CD4-positive, alpha-beta T cell (primary cell): ENCODE data around the gene METAP1D. TPM values are rescaled to one million over a fixed set of nuclear protein-coding genes. Genes with fewer than 3 reads are reported as not detected.

ENCODE experiments used
- ATAC-seq: fragments of 200-7000 bp; cut with Tn5 transposase; one replicate; pipeline ENCODE4 v1.10.0; 2022; ENCODE audit warnings: mild to moderate bottlenecking; ENCODE audit not compliant: poor library complexity
- CTCF ChIA-PET: fragments of 350-600 bp; sonication (Branson Sonifier 250); formaldehyde crosslinking; loops from one replicate; lab custom pipeline; 2021; ENCODE audit warnings: antibody characterized with exemption, inconsistent platforms; lab: Charles Lee
- POLR2A ChIA-PET: fragments of 350-600 bp; sonication (Branson Sonifier 250); formaldehyde crosslinking; loops from one replicate; lab custom pipeline; 2021; ENCODE audit warnings: antibody characterized with exemption, inconsistent platforms; lab: Charles Lee
- DNase-seq, 14 experiments: peaks; one replicate each; pipeline ENCODE4 v3.0.0-alpha.2; 2013 to 2020; ENCODE audit warnings: mixed read lengths in 2 of 14
- H3K27ac ChIP-seq, 2 donors: one replicate each; pipeline versions ENCODE4 v1.5.1 to v1.7.0; 2013; ENCODE audit warnings: low read length in 2 of 2, low read depth in 1 of 2, mild to moderate bottlenecking in 1 of 2
- H3K27me3 ChIP-seq, 2 experiments: 1 replicate in 1 of 2; 2 replicates in 1 of 2; pipeline versions ENCODE4 v1.6.1 to v1.7.0; 2013; ENCODE audit warnings: low read length in 2 of 2, control low read depth in 1 of 2, mild to moderate bottlenecking in 1 of 2, moderate library complexity in 1 of 2; ENCODE audit not compliant: insufficient read depth in 2 of 2, control insufficient read depth in 1 of 2
- H3K36me3 ChIP-seq: one replicate; pipeline ENCODE4 v1.6.1; 2013; ENCODE audit warnings: low read length, control low read depth; ENCODE audit not compliant: insufficient read depth
- H3K4me1 ChIP-seq: one replicate; pipeline ENCODE4 v1.6.1; 2013; ENCODE audit warnings: low read length, control low read depth; ENCODE audit not compliant: insufficient read depth
- H3K4me3 ChIP-seq: one replicate; pipeline ENCODE4 v1.5.1; 2013; ENCODE audit warnings: mild to moderate bottlenecking, low read length, moderate library complexity
- H3K9me3 ChIP-seq, 2 experiments: 1 replicate in 1 of 2; 2 replicates in 1 of 2; pipeline versions ENCODE4 v1.6.1 to v1.7.0; 2013; ENCODE audit warnings: low read length in 2 of 2, mild to moderate bottlenecking in 2 of 2, control low read depth in 1 of 2, moderate library complexity in 1 of 2; ENCODE audit not compliant: control insufficient read depth in 1 of 2, insufficient read depth in 1 of 2
- H3K27ac Mint-ChIP-seq: one replicate; pipeline ENCODE4 v1.8.0; 2020; ENCODE audit warnings: mixed read lengths
- H3K27me3 Mint-ChIP-seq: one replicate; pipeline ENCODE4 v1.8.0; 2021; ENCODE audit warnings: mixed read lengths
- H3K36me3 Mint-ChIP-seq: one replicate; pipeline ENCODE4 v1.8.0; 2021; ENCODE audit warnings: low read depth, mixed read lengths
- H3K4me1 Mint-ChIP-seq: one replicate; pipeline ENCODE4 v1.8.0; 2021; ENCODE audit warnings: low read depth, mixed read lengths
- H3K4me3 Mint-ChIP-seq: one replicate; pipeline ENCODE4 v1.8.0; 2020; ENCODE audit warnings: mild to moderate bottlenecking, mixed read lengths
- H3K9me3 Mint-ChIP-seq: one replicate; pipeline ENCODE4 v1.8.0; 2020; ENCODE audit warnings: mixed read lengths
- CTCF ChIP-seq: fragments of 200-600 bp; IDR thresholded peaks from one replicate; pipeline ENCODE4 v1.8.0; 2022; ENCODE audit warnings: antibody characterized with exemption, mild to moderate bottlenecking
- intact Hi-C, 2 experiments: fragments of 100-400 bp; cut with DNase I in 1 of 2; cut with micrococcal nuclease in 1 of 2; formaldehyde crosslinking; loops; one replicate each; pipeline versions ENCODE4 v1.15.1 to v1.9.0; 2023 to 2025; cut with DNase I, micrococcal nuclease
- total RNA-seq, 174 experiments: library from RNA in 2 of 174; stranded (reverse) in 2 of 174; gene quantifications; one replicate each; pipeline ENCODE4 v1.2.3 and lab custom pipeline; 2021 to 2026

METAP1D gene
- total RNA-seq, 2 experiments from 2014 or later: 7.2 to 7.9 TPM

GRCh38 chr2:172091000-172091641 lies 91.4 kb downstream of the METAP1D start:
- DNase-seq (peak in 2 of 14 experiments; percentile 9 to 28), ATAC-seq (no peak)
- no peak for TF ChIP-seq CTCF
- Histone ChIP-seq H3K36me3 (no peaks in the 10 kb centered on the region), H3K27ac (no peak overlapping the region), H3K9me3 (peaks cover 9 to 70% of the 10 kb centered on the region in 2 experiments), H3K4me1 (peaks cover 66% of the 10 kb centered on the region), H3K27me3 (peaks cover 94 to 97% of the 10 kb centered on the region in 2 experiments), H3K4me3 (no peak overlapping the region)
- ChIA-PET CTCF (interaction anchor here (1.4 kb wide), 1 partner anchor 12 kb away, joined by 4 read pairs; the partner anchor contains the start of gene DLX2), POLR2A (interaction anchor here (2.5 kb wide), 1 partner anchor 9 kb away, joined by 15 read pairs; no protein-coding TSS in a partner anchor)
- H3K36me3 Mint-ChIP-seq: peaks cover 8% of the 10 kb centered on the region
- no peaks in the 10 kb centered on the region for H3K9me3 Mint-ChIP-seq
- peaks cover 93% of the 10 kb centered on the region for H3K27me3 Mint-ChIP-seq
- peaks cover 48% of the 10 kb centered on the region for H3K4me1 Mint-ChIP-seq
- intact Hi-C loops: loop anchor here in 1 of 2 experiments (10.0 kb wide), 1 partner anchor 464 kb away; the partner anchor contains the start of gene PDK1
- H3K27ac Mint-ChIP-seq: peak overlapping the region; percentile 49
- no peak overlapping the region for H3K4me3 Mint-ChIP-seq

- CTCF ChIA-PET: interaction anchor here (1.4 kb wide), 1 partner anchor 11 kb away, joined by 4 read pairs; the partner anchor contains the start of gene DLX2
- peak overlapping the region; percentile 19 for H3K27ac Mint-ChIP-seq
- H3K27me3 ChIP-seq: peaks cover 94 to 97% of the 10 kb centered on the region in 2 experiments
- no peak overlapping the region for H3K27ac ChIP-seq
- H3K9me3 Mint-ChIP-seq: no peaks in the 10 kb centered on the region
- peaks cover 9 to 70% of the 10 kb centered on the region in 2 experiments for H3K9me3 ChIP-seq
- ATAC-seq (no peak), DNase-seq (peak in 2 of 14 experiments; percentile 8 to 14)
- H3K27me3 Mint-ChIP-seq: peaks cover 92% of the 10 kb centered on the region
- peaks cover 8% of the 10 kb centered on the region for H3K36me3 Mint-ChIP-seq
- H3K36me3 ChIP-seq: no peaks in the 10 kb centered on the region
- peak overlapping the region; percentile 2 for H3K4me3 Mint-ChIP-seq
- H3K4me1 ChIP-seq: peaks cover 66% of the 10 kb centered on the region
- H3K4me3 ChIP-seq: no peak overlapping the region
- peaks cover 46% of the 10 kb centered on the region for H3K4me1 Mint-ChIP-seq
- POLR2A ChIA-PET: interaction anchor here (2.5 kb wide), 1 partner anchor 10 kb away, joined by 15 read pairs; no protein-coding TSS in a partner anchor
- TF ChIP-seq CTCF: no peak
- intact Hi-C loops: loop anchor here in 1 of 2 experiments (10.0 kb wide), 1 partner anchor 463 kb away; the partner anchor contains the start of gene PDK1
Measured at GRCh38 chr2:172091761-172092566, 92.2 kb downstream of the METAP1D start.

DNA sequence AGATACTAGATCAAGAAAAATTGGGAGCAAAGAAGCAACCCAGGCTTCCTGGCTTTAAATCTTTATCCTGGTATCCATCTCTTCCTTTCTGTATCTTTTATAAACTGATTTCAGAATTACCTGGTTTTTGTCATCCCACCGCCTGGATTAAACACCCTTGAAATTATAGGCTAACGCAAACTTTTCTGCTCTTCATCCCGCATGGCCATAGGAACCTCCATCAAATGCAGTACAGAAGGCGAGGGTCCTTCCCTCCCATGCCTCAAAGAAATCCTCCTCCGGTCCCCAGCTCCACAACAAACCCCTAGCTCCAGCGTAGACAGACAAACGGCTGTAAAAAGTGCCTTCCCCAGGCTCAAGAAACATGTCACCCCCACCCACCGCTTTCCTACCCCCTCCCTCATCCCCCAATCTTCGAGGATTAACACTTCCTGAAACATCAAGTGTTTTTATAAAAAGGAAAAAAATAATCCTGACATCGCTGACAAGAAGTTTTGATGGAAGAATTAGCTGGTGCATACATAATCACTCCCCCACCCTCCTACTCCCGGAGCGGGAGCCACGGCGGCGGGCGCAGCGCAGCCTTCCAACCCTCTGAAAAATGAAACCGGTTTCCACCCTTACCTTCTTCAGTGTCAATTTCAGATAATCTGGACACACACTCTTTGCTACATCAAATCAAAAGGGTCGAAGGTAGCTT lies 93.1 kb downstream of the METAP1D start:
- Histone ChIP-seq H3K27me3 (peaks cover 94 to 97% of the 10 kb centered on the region in 2 experiments), H3K36me3 (no peaks in the 10 kb centered on the region), H3K4me1 (peaks cover 66% of the 10 kb centered on the region), H3K4me3 (no peak overlapping the region), H3K27ac (no peak overlapping the region), H3K9me3 (peaks cover 9 to 70% of the 10 kb centered on the region in 2 experiments)
- peak overlapping the region; percentile 36 for H3K4me3 Mint-ChIP-seq
- peaks cover 37% of the 10 kb centered on the region for H3K4me1 Mint-ChIP-seq
- DNase-seq (peak in 1 of 14 experiments; percentile 17), ATAC-seq (no peak)
- peaks cover 8% of the 10 kb centered on the region for H3K36me3 Mint-ChIP-seq
- TF ChIP-seq CTCF: no peak
- H3K9me3 Mint-ChIP-seq: no peaks in the 10 kb centered on the region
- ChIA-PET POLR2A (interaction anchor here (0.9 to 2.5 kb wide), 2 partner anchors 10 to 11 kb away, joined by 3 to 15 read pairs; no protein-coding TSS in a partner anchor), CTCF (no interaction called here)
- intact Hi-C loops: loop anchor here in 1 of 2 experiments (10.0 kb wide), 1 partner anchor 462 kb away; the partner anchor contains the start of gene PDK1
- peak overlapping the region; percentile 19 for H3K27ac Mint-ChIP-seq
- H3K27me3 Mint-ChIP-seq: peaks cover 92% of the 10 kb centered on the region
